ENCODE data around the gene GOLGA2. TPM values are rescaled to one million over a fixed set of nuclear protein-coding genes. Genes with fewer than 3 reads are reported as not detected.

The GOLGA2 gene
- total RNA-seq, 1 donor from 2014 or later: 49.6 TPM

GRCh38 chr9:128215491-128216409 is 60.1 kb downstream of the GOLGA2 start:
- peak; percentile 12 to 57 for DNase-seq (ENCODE audit: low read depth in 2 of 2)

GRCh38 chr9:128214571-128215490 is 61.0 kb downstream of the GOLGA2 start:
- peak in 1 of 2 donors; percentile 23 for DNase-seq (ENCODE audit: low read depth in 2 of 2)

GRCh38 chr9:128213746-128214497 is 61.9 kb downstream of the GOLGA2 start:
- DNase-seq (ENCODE audit: low read depth in 2 of 2): no peak

GRCh38 chr9:128211981-128212281 is 63.9 kb downstream of the GOLGA2 start:
- no peak for DNase-seq (ENCODE audit: low read depth in 2 of 2)

- no peak for DNase-seq (ENCODE audit: low read depth in 2 of 2)
These were observed 64.4 kb downstream of the GOLGA2 start for GRCh38 chr9:128211186-128211980.

- DNase-seq (ENCODE audit: low read depth in 2 of 2): no peak
These were observed 66.7 kb downstream of the GOLGA2 start for GRCh38 chr9:128208946-128209669.

GRCh38 chr9:128208386-128208785 is 67.4 kb downstream of the GOLGA2 start:
- DNase-seq (ENCODE audit: low read depth in 2 of 2): no peak

GRCh38 chr9:128206916-128207910 is 68.6 kb downstream of the GOLGA2 start:
- no peak for DNase-seq (ENCODE audit: low read depth in 2 of 2)

- DNase-seq (ENCODE audit: low read depth in 2 of 2): no peak
These were observed 69.3 kb downstream of the GOLGA2 start for GRCh38 chr9:128206484-128206883.

Other genes with a start within 250 kb of the GOLGA2 start
- 6.5 and 12.5 TPM in 2 replicates for gene NAIF1, start 208.7 kb downstream of the GOLGA2 start, total RNA-seq
- gene SLC25A25, start 207.8 kb downstream of the GOLGA2 start, total RNA-seq: 27.5 and 78.2 TPM in 2 replicates
- gene PTGES2, start 148.3 kb downstream of the GOLGA2 start, total RNA-seq: 62.5 and 67.8 TPM in 2 replicates
- not detected in 2 replicates for gene LCN2, start 126.6 kb downstream of the GOLGA2 start, total RNA-seq
- gene BBLN, start 115.7 kb downstream of the GOLGA2 start, total RNA-seq: 31.8 and 48.2 TPM in 2 replicates
- gene CIZ1, start 84.4 kb downstream of the GOLGA2 start, total RNA-seq: 9.4 and 12.3 TPM in 2 replicates
- 0.40 and 0.44 TPM in 2 replicates for gene DNM1, start 72.6 kb downstream of the GOLGA2 start, total RNA-seq
- gene SWI5, start 269 bp upstream of the GOLGA2 start, total RNA-seq: 17.5 and 19.6 TPM in 2 replicates
- gene TRUB2, start 46.4 kb upstream of the GOLGA2 start, total RNA-seq: 22.4 and 26.2 TPM in 2 replicates
- 18.7 and 26.0 TPM in 2 replicates for gene COQ4, start 46.8 kb upstream of the GOLGA2 start, total RNA-seq
- gene SLC27A4, start 64.5 kb upstream of the GOLGA2 start, total RNA-seq: 18.5 and 46.8 TPM in 2 replicates
- 36.0 and 46.4 TPM in 2 replicates for gene URM1, start 95.4 kb upstream of the GOLGA2 start, total RNA-seq
- gene CERCAM, start 144.8 kb upstream of the GOLGA2 start, total RNA-seq: 16.1 and 19.0 TPM in 2 replicates
- gene ODF2, start 180.0 kb upstream of the GOLGA2 start, total RNA-seq: 20.5 and 25.4 TPM in 2 replicates
- gene GLE1, start 228.7 kb upstream of the GOLGA2 start, total RNA-seq: 8.5 and 10.9 TPM in 2 replicates